ENCODE measurements around the gene BPIFB3.
"Not testable (repeated sequence)": the region's sequence is repeated elsewhere in the genome, so short reads cannot be mapped to it uniquely, and the experiment has no call there.

DNA sequence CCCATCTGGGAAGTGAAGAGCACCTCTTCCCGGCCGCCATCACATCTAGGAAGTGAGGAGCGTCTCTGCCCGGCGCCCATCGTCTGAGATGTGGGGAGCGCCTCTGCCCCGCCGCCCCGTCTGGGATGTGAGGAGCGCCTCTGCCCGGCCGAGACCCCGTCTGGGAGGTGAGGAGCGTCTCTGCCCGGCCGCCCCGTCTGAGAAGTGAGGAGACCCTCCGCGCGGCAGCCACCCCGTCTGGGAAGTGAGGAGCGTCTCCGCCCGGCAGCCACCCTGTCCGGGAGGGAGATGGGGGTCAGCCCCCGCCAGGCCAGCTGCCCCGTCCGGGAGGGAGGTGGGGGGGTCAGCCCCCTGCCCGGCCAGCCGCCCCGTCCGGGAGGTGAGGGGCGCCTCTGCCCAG, 61.8 kb downstream of the BPIFB3 start:
- TF ChIP-seq, protein P1, sequence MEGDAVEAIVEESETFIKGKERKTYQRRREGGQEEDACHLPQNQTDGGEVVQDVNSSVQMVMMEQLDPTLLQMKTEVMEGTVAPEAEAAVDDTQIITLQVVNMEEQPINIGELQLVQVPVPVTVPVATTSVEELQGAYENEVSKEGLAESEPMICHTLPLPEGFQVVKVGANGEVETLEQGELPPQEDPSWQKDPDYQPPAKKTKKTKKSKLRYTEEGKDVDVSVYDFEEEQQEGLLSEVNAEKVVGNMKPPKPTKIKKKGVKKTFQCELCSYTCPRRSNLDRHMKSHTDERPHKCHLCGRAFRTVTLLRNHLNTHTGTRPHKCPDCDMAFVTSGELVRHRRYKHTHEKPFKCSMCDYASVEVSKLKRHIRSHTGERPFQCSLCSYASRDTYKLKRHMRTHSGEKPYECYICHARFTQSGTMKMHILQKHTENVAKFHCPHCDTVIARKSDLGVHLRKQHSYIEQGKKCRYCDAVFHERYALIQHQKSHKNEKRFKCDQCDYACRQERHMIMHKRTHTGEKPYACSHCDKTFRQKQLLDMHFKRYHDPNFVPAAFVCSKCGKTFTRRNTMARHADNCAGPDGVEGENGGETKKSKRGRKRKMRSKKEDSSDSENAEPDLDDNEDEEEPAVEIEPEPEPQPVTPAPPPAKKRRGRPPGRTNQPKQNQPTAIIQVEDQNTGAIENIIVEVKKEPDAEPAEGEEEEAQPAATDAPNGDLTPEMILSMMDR (IDR thresholded peaks at IDR 0.05): not testable (repeated sequence)
- TF ChIP-seq POLR2A (IDR thresholded peaks at IDR 0.05): not testable (repeated sequence)

Data from Peyer's patch (tissue), 4 donors.